ENCODE measurements around the gene STEAP3. TPM values are rescaled to one million over a fixed set of nuclear protein-coding genes. Genes with fewer than 3 reads are reported as not detected.

Gene STEAP3
- total RNA-seq (2014; rRNA removed; shearing (Covaris generic)), result 9.4 and 11.1 TPM in 2 replicates
- polyA plus RNA-seq (2014; cell fraction: nucleus; rRNA removed), result 31.3 and 32.1 TPM in 2 replicates

- peak; percentile 44 for DNase-seq (ENCODE audit: extremely low read depth, low read depth)
Observed at GRCh38 chr2:119223521-119224390, at the start of gene STEAP3. Gene STEAP3, plus strand, starts transcription at chr2:119223834. Its CDS starts 7,179 bp downstream, at chr2:119231013.

- DNase-seq (ENCODE audit: extremely low read depth, low read depth), result peak; percentile 50
Observed at GRCh38 chr2:119174216-119174992, 49.2 kb upstream of the STEAP3 start.

- DNase-seq (ENCODE audit: extremely low read depth, low read depth), result no peak
Observed at GRCh38 chr2:119174993-119175347, 48.7 kb upstream of the STEAP3 start.

GRCh38 chr2:119175517-119175916, 48.1 kb upstream of the STEAP3 start:
- no peak for DNase-seq (ENCODE audit: extremely low read depth, low read depth)

GRCh38 chr2:119177171-119177837, 46.3 kb upstream of the STEAP3 start:
- DNase-seq (ENCODE audit: extremely low read depth, low read depth), result no peak

GRCh38 chr2:119177838-119178190, 45.8 kb upstream of the STEAP3 start:
- no peak for DNase-seq (ENCODE audit: extremely low read depth, low read depth)

- DNase-seq (ENCODE audit: extremely low read depth, low read depth), result no peak
Observed at GRCh38 chr2:119178776-119179175, 44.9 kb upstream of the STEAP3 start.

- no peak for DNase-seq (ENCODE audit: extremely low read depth, low read depth)
Observed at GRCh38 chr2:119179202-119179601, 44.4 kb upstream of the STEAP3 start.

GRCh38 chr2:119179991-119180390, 43.6 kb upstream of the STEAP3 start:
- no peak for DNase-seq (ENCODE audit: extremely low read depth, low read depth)

- no peak for DNase-seq (ENCODE audit: extremely low read depth, low read depth)
Observed at GRCh38 chr2:119180892-119181291, 42.7 kb upstream of the STEAP3 start.

- no peak for DNase-seq (ENCODE audit: extremely low read depth, low read depth)
Observed at GRCh38 chr2:119181391-119181790, 42.2 kb upstream of the STEAP3 start.

GRCh38 chr2:119181791-119182445, 41.7 kb upstream of the STEAP3 start:
- no peak for DNase-seq (ENCODE audit: extremely low read depth, low read depth)

GRCh38 chr2:119184512-119184911, 39.1 kb upstream of the STEAP3 start:
- no peak for DNase-seq (ENCODE audit: extremely low read depth, low read depth)

GRCh38 chr2:119190321-119191111, 33.1 kb upstream of the STEAP3 start:
- no peak for DNase-seq (ENCODE audit: extremely low read depth, low read depth)

- no peak for DNase-seq (ENCODE audit: extremely low read depth, low read depth)
Observed at GRCh38 chr2:119192893-119193292, 30.7 kb upstream of the STEAP3 start.

GRCh38 chr2:119195001-119195400, 28.6 kb upstream of the STEAP3 start:
- no peak for DNase-seq (ENCODE audit: extremely low read depth, low read depth)

GRCh38 chr2:119195887-119196286, 27.7 kb upstream of the STEAP3 start:
- DNase-seq (ENCODE audit: extremely low read depth, low read depth), result no peak

GRCh38 chr2:119196301-119197125, 27.1 kb upstream of the STEAP3 start:
- no peak for DNase-seq (ENCODE audit: extremely low read depth, low read depth)

GRCh38 chr2:119197126-119197405, 26.6 kb upstream of the STEAP3 start:
- no peak for DNase-seq (ENCODE audit: extremely low read depth, low read depth)

All from NCI-H460 (cell line).